GM18517 (cell line): ENCODE measurements around the gene ABCA8.
"Not testable (repeated sequence)": the region's sequence is repeated elsewhere in the genome, so short reads cannot be mapped to it uniquely, and the experiment has no call there.

Source experiments
- ATAC-seq: cut with Tn5 transposase; IDR thresholded peaks from one replicate; pipeline ENCODE4 v1.9.1; 2021; ENCODE audit warnings: mild to moderate bottlenecking, moderate library complexity; ENCODE audit not compliant: unreplicated experiment

The ABCA8 gene

GRCh38 chr17:68830313-68830712 lies 124.9 kb downstream of the ABCA8 start:
- ATAC-seq, result no peak

- ATAC-seq, result no peak
Observed at GRCh38 chr17:68829211-68829610, 126.0 kb downstream of the ABCA8 start.

- no peak for ATAC-seq
Observed at GRCh38 chr17:68824707-68825106, 130.5 kb downstream of the ABCA8 start.

- ATAC-seq, result not testable (repeated sequence)
Observed at GRCh38 chr17:68824185-68824584, 131.0 kb downstream of the ABCA8 start.

- ATAC-seq, result no peak
Observed at GRCh38 chr17:68822719-68823289, 132.4 kb downstream of the ABCA8 start.

DNA sequence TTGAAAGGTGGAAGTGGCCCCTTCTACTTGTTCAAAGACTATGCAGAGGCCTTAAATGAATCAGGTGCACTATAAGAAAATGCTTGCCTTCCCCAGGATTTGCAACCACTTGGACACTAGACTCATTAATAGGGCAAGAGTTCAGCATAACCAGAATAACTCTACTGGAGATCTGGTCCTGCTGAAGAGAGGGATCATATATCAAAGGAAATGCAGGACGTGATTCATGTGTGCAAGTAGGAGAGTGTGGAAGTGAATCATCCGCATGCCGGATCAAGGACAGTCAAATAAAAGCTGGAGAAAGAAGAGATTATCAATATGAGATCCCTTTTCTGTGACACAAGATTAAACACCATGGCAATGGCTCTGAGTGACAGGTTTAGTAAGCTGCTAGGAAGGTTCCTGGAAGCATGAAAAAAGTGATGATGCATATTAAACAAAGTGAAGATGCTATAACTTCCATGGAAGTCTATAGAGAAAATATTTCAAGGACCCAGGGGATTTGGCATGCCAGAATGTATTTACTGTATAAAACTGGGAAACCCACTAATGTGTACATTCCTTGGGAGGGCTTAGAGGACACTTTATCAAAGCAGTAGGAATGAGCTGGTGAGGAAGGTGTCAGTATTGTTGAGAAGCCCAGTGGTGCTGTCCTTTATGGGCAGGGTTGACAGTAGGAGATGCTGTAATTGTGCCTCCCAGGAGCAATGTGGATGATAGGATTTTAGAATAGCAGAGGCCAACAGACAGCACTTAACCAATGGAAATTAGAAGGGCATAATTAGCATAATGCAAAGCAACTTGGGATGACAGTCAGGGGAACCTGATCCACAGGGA lies 133.1 kb downstream of the ABCA8 start:
- no peak for ATAC-seq

DNA sequence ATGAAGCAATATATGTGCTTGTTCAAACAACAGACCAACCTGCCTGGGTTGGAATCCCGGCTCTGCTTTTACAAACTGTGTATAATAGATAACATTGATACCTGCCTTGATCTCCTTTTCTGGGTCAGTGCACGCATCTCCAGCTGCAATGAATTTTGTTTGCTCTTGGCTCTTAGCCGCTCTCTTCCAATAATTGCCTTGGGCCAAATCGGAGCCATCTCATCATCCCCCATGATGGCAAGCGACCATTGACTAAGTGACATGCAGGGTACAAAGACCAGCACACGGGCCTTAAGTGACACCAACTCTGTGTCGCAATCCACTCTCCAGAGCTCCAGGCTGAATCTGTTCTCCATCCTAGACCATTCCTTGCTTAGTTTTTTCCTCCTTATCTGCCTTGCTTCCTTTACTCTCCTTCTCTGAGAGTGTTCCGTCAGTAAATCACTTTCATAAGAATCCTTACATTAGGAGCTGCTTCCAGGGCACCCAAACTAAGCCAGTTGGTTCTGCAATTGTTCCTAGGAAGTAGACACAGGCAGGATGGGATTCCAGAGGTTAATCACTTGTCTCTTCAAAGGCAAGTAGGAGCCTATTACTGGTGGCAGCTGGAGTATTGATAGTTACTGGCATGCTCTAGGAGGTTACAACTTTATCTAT lies 134.2 kb downstream of the ABCA8 start:
- ATAC-seq, result no peak

DNA sequence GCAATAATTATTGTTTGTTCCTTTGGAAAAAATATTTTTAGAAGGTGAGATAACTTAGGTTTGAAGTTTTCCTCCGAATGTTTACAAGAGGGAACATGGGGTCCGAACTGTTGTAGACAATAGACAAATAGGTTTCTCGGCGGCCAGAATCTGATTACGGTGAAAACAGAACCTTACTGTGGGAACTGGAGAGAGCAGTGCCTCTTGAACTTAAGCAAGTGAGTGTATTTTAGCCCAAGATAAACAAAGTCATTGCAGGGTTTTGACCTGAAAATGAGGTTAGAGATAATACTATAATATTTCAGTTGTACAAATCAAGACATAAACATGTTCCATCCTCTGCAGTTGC lies 134.7 kb downstream of the ABCA8 start:
- ATAC-seq, result no peak

DNA sequence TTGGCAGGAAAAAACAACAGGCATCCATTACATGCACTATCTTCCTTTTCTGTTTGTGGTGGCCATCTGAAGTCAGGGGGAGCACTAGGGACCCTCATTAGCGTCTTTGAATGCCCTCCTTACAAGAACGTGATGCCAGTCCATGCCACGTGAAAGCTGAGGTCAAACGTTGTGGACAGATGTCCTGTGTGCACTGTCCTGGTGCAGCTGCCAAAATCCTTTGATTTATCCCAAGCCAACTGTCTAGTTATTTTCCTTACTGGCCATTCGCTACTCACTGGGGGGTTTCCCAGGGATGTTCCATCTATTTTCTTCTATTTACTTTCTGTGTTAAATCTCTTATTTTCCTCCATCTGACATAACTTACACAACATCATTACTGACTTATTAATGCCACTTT lies 135.7 kb downstream of the ABCA8 start:
- ATAC-seq, result no peak
